Fibroblast of lung (primary cell): ENCODE measurements around the gene B3GALT5. TPM values are rescaled to one million over a fixed set of nuclear protein-coding genes. Genes with fewer than 3 reads are reported as not detected.
A peak's percentile ranks its signal among the peaks of the same experiment; 100 is the strongest.

Source experiments
- DNase-seq, 2 donors: peaks; one replicate each; pipeline versions ENCODE4 v3.0.0 to v3.0.0-alpha.2; 2010; ENCODE audit warnings: low read depth in 2 of 2
- H2AFZ ChIP-seq: 2 replicates; pipeline ENCODE4 v1.5.1; 2012; ENCODE audit warnings: low read length, control low read depth, inconsistent platforms
- H3K27ac ChIP-seq: 2 replicates; pipeline ENCODE4 v1.5.1; 2011; ENCODE audit warnings: low read length, control low read depth; ENCODE audit not compliant: insufficient read depth
- H3K27me3 ChIP-seq: 2 replicates; pipeline ENCODE4 v1.5.1; 2011; ENCODE audit warnings: mild to moderate bottlenecking, low read length; ENCODE audit not compliant: control insufficient read depth, insufficient read depth
- H3K36me3 ChIP-seq: 2 replicates; pipeline ENCODE4 v1.5.1; 2011; ENCODE audit warnings: low read length; ENCODE audit not compliant: control insufficient read depth, insufficient read depth
- H3K4me1 ChIP-seq: 2 replicates; pipeline ENCODE4 v1.5.1; 2011; ENCODE audit warnings: low read length; ENCODE audit not compliant: control insufficient read depth, insufficient read depth; ENCODE audit errors: extremely low read depth
- H3K4me2 ChIP-seq: 2 replicates; pipeline ENCODE4 v1.5.1; 2011; ENCODE audit warnings: low read length, control low read depth; ENCODE audit not compliant: insufficient read depth; ENCODE audit errors: extremely low read depth
- H3K4me3 ChIP-seq, 4 experiments: fragments of 200-600 bp in 1 of 4; sonication (generic) in 1 of 4; replicated peaks in 1 of 4; 2 replicates each; pipeline ENCODE4 v1.5.1; 2011 to 2016; ENCODE audit warnings: low read length in 4 of 4, low read depth in 3 of 4, mild to moderate bottlenecking in 3 of 4, control low read depth in 2 of 4, inconsistent platforms in 1 of 4, mixed read lengths in 1 of 4; ENCODE audit not compliant: insufficient read depth in 1 of 4; ENCODE audit errors: control extremely low read depth in 1 of 4
- H3K79me2 ChIP-seq: 2 replicates; pipeline ENCODE4 v1.5.1; 2012; ENCODE audit warnings: mild to moderate bottlenecking, low read length, inconsistent platforms; ENCODE audit not compliant: control insufficient read depth, insufficient read depth
- H3K9ac ChIP-seq: 2 replicates; pipeline ENCODE4 v1.5.1; 2011; ENCODE audit warnings: mild to moderate bottlenecking, low read length, control low read depth; ENCODE audit not compliant: insufficient read depth
- H3K9me3 ChIP-seq: 2 replicates; pipeline ENCODE4 v1.5.1; 2012; ENCODE audit warnings: low read depth, low read length; ENCODE audit not compliant: control insufficient read depth, insufficient read depth
- H4K20me1 ChIP-seq: 2 replicates; pipeline ENCODE4 v1.5.1; 2011; ENCODE audit warnings: low read length; ENCODE audit not compliant: control insufficient read depth, insufficient read depth; ENCODE audit errors: extremely low read depth
- CTCF ChIP-seq, 2 donors: IDR thresholded peaks in 1 of 2; conservative IDR thresholded peaks in 1 of 2; 1 replicate in 1 of 2; 2 replicates in 1 of 2; pipeline ENCODE4 v1.5.1; 2011 to 2012; ENCODE audit warnings: low read length in 2 of 2, control low read depth in 1 of 2, inconsistent platforms in 1 of 2, low read depth in 1 of 2, mild to moderate bottlenecking in 1 of 2
- EZH2 ChIP-seq: IDR thresholded peaks from 2 replicates; pipeline ENCODE4 v1.5.1; 2012; ENCODE audit warnings: low read length, control low read depth, mild to moderate bottlenecking; ENCODE audit errors: missing control alignments
- polyA plus RNA-seq, 2 donors: library from polyadenylated mRNA; depleted of rRNA in 1 of 2; stranded (reverse) in 1 of 2; unstranded in 1 of 2; fragments of >200 nt; gene quantifications; 2 replicates each; pipeline ENCODE4 v1.2.1, GENCODE V29; 2011 to 2012; ENCODE audit warnings: missing spikeins in 1 of 2
- total RNA-seq: library from RNA; depleted of rRNA; stranded (reverse); fragments of >200 nt; gene quantifications from 2 replicates; pipeline ENCODE4 v1.2.1, GENCODE V29; 2014

The B3GALT5 gene
- total and polyA plus RNA-seq, 2 donors (not counting 1 experiment from before 2014, with no cell fraction given) = under 0.01 TPM

- Histone ChIP-seq H3K79me2 (no peaks in the 10 kb centered on the region), H3K4me3 (no peak overlapping the region), H3K36me3 (no peaks in the 10 kb centered on the region), H4K20me1 (no peaks in the 10 kb centered on the region), H3K9me3 (no peaks in the 10 kb centered on the region), H3K9ac (no peak overlapping the region), H3K27me3 (peaks cover 22% of the 10 kb centered on the region), H3K4me1 (no peaks in the 10 kb centered on the region), H2AFZ (no peak overlapping the region), H3K4me2 (no peak overlapping the region), H3K27ac (no peak overlapping the region)
- peak in 1 of 2 donors; percentile 7 for DNase-seq
- no peak for TF ChIP-seq CTCF (conservative IDR thresholded peaks at IDR 0.05 in 1 of 2, IDR thresholded peaks at IDR 0.05 in 1 of 2; ENCODE audit: low read depth in 1 of 2, low read length in 2 of 2)
- no peak for TF ChIP-seq EZH2
Measured at GRCh38 chr21:39610703-39611102, 2.0 kb upstream of the B3GALT5 start.

- DNase-seq = peak in 1 of 2 donors; percentile 29
- Histone ChIP-seq H2AFZ (no peak overlapping the region), H3K36me3 (no peaks in the 10 kb centered on the region), H4K20me1 (no peaks in the 10 kb centered on the region), H3K4me1 (no peaks in the 10 kb centered on the region), H3K4me3 (no peak overlapping the region), H3K27ac (no peak overlapping the region), H3K9me3 (no peaks in the 10 kb centered on the region), H3K4me2 (no peak overlapping the region), H3K9ac (no peak overlapping the region), H3K27me3 (peaks cover 22% of the 10 kb centered on the region), H3K79me2 (no peaks in the 10 kb centered on the region)
- no peak for TF ChIP-seq CTCF (conservative IDR thresholded peaks at IDR 0.05 in 1 of 2, IDR thresholded peaks at IDR 0.05 in 1 of 2; ENCODE audit: low read depth in 1 of 2, low read length in 2 of 2)
- no peak for TF ChIP-seq EZH2
Measured at GRCh38 chr21:39611551-39612190, 1.1 kb upstream of the B3GALT5 start.

- TF ChIP-seq CTCF (conservative IDR thresholded peaks at IDR 0.05 in 1 of 2, IDR thresholded peaks at IDR 0.05 in 1 of 2; ENCODE audit: low read depth in 1 of 2, low read length in 2 of 2) = no peak
- TF ChIP-seq EZH2 = peak; percentile 51
- Histone ChIP-seq H4K20me1 (no peaks in the 10 kb centered on the region), H3K27me3 (peaks cover 22% of the 10 kb centered on the region), H3K27ac (no peak overlapping the region), H3K9me3 (no peaks in the 10 kb centered on the region), H3K4me2 (peak overlapping the region; percentile 82), H3K4me3 (peak overlapping the region in 3 of 4 experiments; percentile 17 to 42 (median 41)), H2AFZ (no peak overlapping the region), H3K9ac (no peak overlapping the region), H3K36me3 (no peaks in the 10 kb centered on the region), H3K4me1 (no peaks in the 10 kb centered on the region), H3K79me2 (no peaks in the 10 kb centered on the region)
- peak; percentile 31 to 35 for DNase-seq
Measured at GRCh38 chr21:39613041-39613934, 548 bp downstream of the B3GALT5 start.
